GM12878 (cell line): ENCODE measurements around the gene ADNP2. TPM values are rescaled to one million over a fixed set of nuclear protein-coding genes. Genes with fewer than 3 reads are reported as not detected.
A peak's percentile ranks its signal among the peaks of the same experiment; 100 is the strongest.

ENCODE experiments used
- ATF2 ChIP-seq: IDR thresholded peaks from 2 replicates; pipeline ENCODE4 v1.6.1; 2012; ENCODE audit warnings: low read length, inconsistent platforms
- DPF2 ChIP-seq: fragments of 450-650 bp; IDR thresholded peaks from 2 replicates; pipeline ENCODE4 v1.6.1; 2017; ENCODE audit warnings: mild to moderate bottlenecking
- HDAC2 ChIP-seq: fragments of 200-600 bp; sonication (generic); IDR thresholded peaks from 2 replicates; pipeline ENCODE4 v1.6.1; 2017
- HSF1 ChIP-seq: fragments of 150-350 bp; IDR thresholded peaks from 2 replicates; pipeline ENCODE4 v1.6.1; 2014; ENCODE audit warnings: mild to moderate bottlenecking, low read depth, low read length
- MXI1 ChIP-seq: fragments of 150-350 bp; IDR thresholded peaks from 2 replicates; pipeline ENCODE4 v1.6.1; 2011; ENCODE audit warnings: low read depth, mild to moderate bottlenecking, inconsistent platforms, low read length, improper control_type of control experiment
- NBN ChIP-seq: fragments of 450-650 bp; IDR thresholded peaks from 2 replicates; pipeline ENCODE4 v1.6.1; 2016
- PBX3 ChIP-seq: IDR thresholded peaks from 2 replicates; pipeline ENCODE4 v1.6.1; 2011; ENCODE audit warnings: mild to moderate bottlenecking, low read depth, low read length, moderate library complexity; ENCODE audit not compliant: insufficient replicate concordance
- POU2F2 ChIP-seq: IDR thresholded peaks from 3 replicates; pipeline ENCODE4 v1.6.1; 2011; ENCODE audit warnings: low read depth, mild to moderate bottlenecking, low read length, borderline replicate concordance
- RUNX3 ChIP-seq: IDR thresholded peaks from 2 replicates; pipeline ENCODE4 v1.6.1; 2012; ENCODE audit warnings: low read length, inconsistent platforms
- SMARCA5 ChIP-seq: fragments of 450-650 bp; IDR thresholded peaks from 2 replicates; pipeline ENCODE4 v1.6.1; 2017; ENCODE audit warnings: mild to moderate bottlenecking
- SRF ChIP-seq, 2 experiments: IDR thresholded peaks; 2 replicates each; pipeline ENCODE4 v1.6.1; 2011; ENCODE audit warnings: low read depth in 2 of 2, low read length in 2 of 2, mild to moderate bottlenecking in 1 of 2, moderate library complexity in 1 of 2
- SUPT20H ChIP-seq: IDR thresholded peaks from 2 replicates; pipeline ENCODE4 v1.6.1; 2011; ENCODE audit warnings: low read depth, mild to moderate bottlenecking, low read length, moderate library complexity, borderline replicate concordance; ENCODE audit not compliant: control insufficient read depth
- ZBTB40 ChIP-seq: fragments of 450-650 bp; IDR thresholded peaks from 2 replicates; pipeline ENCODE4 v1.6.1; 2016; ENCODE audit warnings: mild to moderate bottlenecking, moderate library complexity, borderline replicate concordance
- polyA plus RNA-seq, 11 experiments: library from polyadenylated mRNA; depleted of rRNA in 4 of 11; unstranded in 6 of 11; stranded (reverse) in 5 of 11; fragments of >200 nt; fragmentation: Nextera tagmentation in 4 of 11; fragmentation: Illumina TruSeq in 1 of 11; extraction: Ambion mirVana in 4 of 11; extraction: Trizol in 1 of 11; gene quantifications; 1 replicate in 1 of 11; 2 replicates in 10 of 11; pipeline versions ENCODE4 v1.2.1 to v1.2.3, GENCODE V29; 2011 to 2016; ENCODE audit warnings: inconsistent platforms in 2 of 11, missing spikeins in 2 of 11, low read depth in 1 of 11
- total RNA-seq, 4 experiments: library from RNA; depleted of rRNA in 3 of 4; stranded (reverse); fragments of >200 nt in 3 of 4; fragmentation: Illumina TruSeq in 1 of 4; extraction: Trizol in 1 of 4; gene quantifications; 2 replicates each; pipeline versions ENCODE4 v1.2.1 to v1.2.3, GENCODE V29; 2013 to 2021
- TF ChIP-seq, protein P1 (sequence below): IDR thresholded peaks from 2 replicates; pipeline ENCODE4 v1.6.1; 2012; ENCODE audit warnings: low read depth, low read length, improper control_type of control experiment

Gene ADNP2
- total and polyA plus RNA-seq, 10 of the 15 experiments (the other 5 are each of a cell fraction or from before 2014, with no cell fraction given): 3.7 to 25.1 (median 13.0) TPM

GRCh38 chr18:80147418-80148325 is 38.6 kb downstream of the ADNP2 start (continued):
- TF ChIP-seq MXI1 (peak; percentile 98), POU2F2 (peak; percentile 67; the same call in 1 of the 3 replicates), HSF1 (peak; percentile 80; the same call in 1 of the 2 replicates), SRF (IDR thresholded peaks at IDR 0.05; ENCODE audit: low read depth in 2 of 2, low read length in 2 of 2) (no peak), ZBTB40 (peak; percentile 92), ATF2 (no peak), SUPT20H (no peak), RUNX3 (peak; percentile 6; the same call in 1 of the 2 replicates), PBX3 (peak; percentile 93), DPF2 (0 out of 2 replicates have a peak, but pooled peaks have one; percentile 24), NBN (0 out of 2 replicates have a peak, but pooled peaks have one; percentile 30), HDAC2 (no peak), SMARCA5 (no peak)
- TF ChIP-seq, protein P1, sequence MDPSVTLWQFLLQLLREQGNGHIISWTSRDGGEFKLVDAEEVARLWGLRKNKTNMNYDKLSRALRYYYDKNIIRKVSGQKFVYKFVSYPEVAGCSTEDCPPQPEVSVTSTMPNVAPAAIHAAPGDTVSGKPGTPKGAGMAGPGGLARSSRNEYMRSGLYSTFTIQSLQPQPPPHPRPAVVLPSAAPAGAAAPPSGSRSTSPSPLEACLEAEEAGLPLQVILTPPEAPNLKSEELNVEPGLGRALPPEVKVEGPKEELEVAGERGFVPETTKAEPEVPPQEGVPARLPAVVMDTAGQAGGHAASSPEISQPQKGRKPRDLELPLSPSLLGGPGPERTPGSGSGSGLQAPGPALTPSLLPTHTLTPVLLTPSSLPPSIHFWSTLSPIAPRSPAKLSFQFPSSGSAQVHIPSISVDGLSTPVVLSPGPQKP: 0 out of 2 replicates have a peak, but pooled peaks have one; percentile 71
